GM23338 (cell line): ENCODE data around the gene CYSTM1. TPM values are rescaled to one million over a fixed set of nuclear protein-coding genes. Genes with fewer than 3 reads are reported as not detected.

Experiments
- ATAC-seq: fragments of 200-7000 bp; cut with Tn5 transposase; 3 replicates; pipeline ENCODE4 v1.9.1; 2020
- DNase-seq: peaks from one replicate; pipeline ENCODE4 v3.0.0-alpha.2; 2015; ENCODE audit warnings: low spot score
- H2AFZ ChIP-seq: fragments of 200-600 bp; sonication (generic); 2 replicates; pipeline ENCODE4 v1.8.0; 2016; ENCODE audit warnings: antibody characterized with exemption, mild to moderate bottlenecking, moderate library complexity
- H3F3A ChIP-seq: fragments of 200-600 bp; sonication (generic); replicated peaks from 2 replicates; pipeline ENCODE4 v1.8.0; 2017; ENCODE audit warnings: antibody characterized with exemption, mixed run types, low read depth
- H3K27ac ChIP-seq: fragments of 200-600 bp; sonication (generic); 2 replicates; pipeline ENCODE4 v1.6.1; 2016; ENCODE audit warnings: low read depth
- H3K27me3 ChIP-seq: fragments of 200-600 bp; sonication (generic); 2 replicates; pipeline ENCODE4 v1.8.0; 2016; ENCODE audit warnings: mild to moderate bottlenecking, mixed run types, moderate library complexity; ENCODE audit not compliant: insufficient read depth
- H3K36me3 ChIP-seq: fragments of 200-600 bp; sonication (generic); 2 replicates; pipeline ENCODE4 v1.8.0; 2016; ENCODE audit warnings: mild to moderate bottlenecking; ENCODE audit not compliant: insufficient read depth
- H3K4me1 ChIP-seq: fragments of 200-600 bp; sonication (generic); 2 replicates; pipeline ENCODE4 v1.8.0; 2016; ENCODE audit warnings: mild to moderate bottlenecking, moderate library complexity; ENCODE audit not compliant: insufficient read depth
- H3K4me2 ChIP-seq: fragments of 200-600 bp; sonication (generic); 2 replicates; pipeline ENCODE4 v1.7.1; 2017; ENCODE audit warnings: mixed run types
- H3K4me3 ChIP-seq: fragments of 200-600 bp; sonication (generic); 2 replicates; pipeline ENCODE4 v1.6.1; 2016; ENCODE audit warnings: mixed run types
- H3K79me2 ChIP-seq: fragments of 200-600 bp; sonication (generic); replicated peaks from 2 replicates; pipeline ENCODE4 v1.8.0; 2017; ENCODE audit warnings: mild to moderate bottlenecking; ENCODE audit not compliant: insufficient read depth
- H3K9me2 ChIP-seq: fragments of 200-600 bp; sonication (generic); 2 replicates; pipeline ENCODE4 v1.8.0; 2017; ENCODE audit not compliant: insufficient read depth
- H4K20me1 ChIP-seq: fragments of 200-600 bp; sonication (generic); replicated peaks from 2 replicates; pipeline ENCODE4 v1.8.0; 2017; ENCODE audit warnings: mild to moderate bottlenecking; ENCODE audit not compliant: insufficient read depth
- H3K27ac Mint-ChIP-seq: 2 replicates; pipeline ENCODE4 v1.8.0; 2020; ENCODE audit warnings: inconsistent platforms, mild to moderate bottlenecking, moderate library complexity, mixed read lengths
- H3K27me3 Mint-ChIP-seq: 3 replicates; pipeline ENCODE4 v1.8.0; 2022; ENCODE audit warnings: low read depth, mild to moderate bottlenecking, moderate library complexity, mixed read lengths, inconsistent platforms; ENCODE audit not compliant: insufficient read depth, poor library complexity
- H3K36me3 Mint-ChIP-seq: 3 replicates; pipeline ENCODE4 v1.8.0; 2021; ENCODE audit warnings: low read depth, mild to moderate bottlenecking, inconsistent platforms, moderate library complexity, mixed read lengths
- H3K4me1 Mint-ChIP-seq: 3 replicates; pipeline ENCODE4 v1.8.0; 2020; ENCODE audit warnings: mild to moderate bottlenecking, inconsistent platforms, mixed read lengths
- H3K4me3 Mint-ChIP-seq: 3 replicates; pipeline ENCODE4 v1.8.0; 2021; ENCODE audit warnings: moderate library complexity, mild to moderate bottlenecking, inconsistent platforms, mixed read lengths
- H3K9me3 Mint-ChIP-seq: 3 replicates; pipeline ENCODE4 v1.8.0; 2020; ENCODE audit warnings: moderate library complexity, mild to moderate bottlenecking, inconsistent platforms, mixed read lengths
- CREB1 ChIP-seq: fragments of 250-450 bp; sonication (Bioruptor Pico); IDR thresholded peaks from 2 replicates; pipeline ENCODE4 v1.5.0; 2020; ENCODE audit warnings: low read depth, mild to moderate bottlenecking, moderate library complexity
- EZH2 ChIP-seq: fragments of 200-600 bp; sonication (generic); IDR thresholded peaks from one replicate; pipeline ENCODE4 v1.8.0; 2017; ENCODE audit warnings: antibody characterized with exemption, mild to moderate bottlenecking, low read depth; ENCODE audit not compliant: unreplicated experiment
- EZH2phosphoT487 ChIP-seq: fragments of 200-600 bp; sonication (generic); IDR thresholded peaks from one replicate; pipeline ENCODE4 v1.8.1; 2018; ENCODE audit warnings: antibody characterized with exemption; ENCODE audit not compliant: unreplicated experiment
- JUNB ChIP-seq: IDR thresholded peaks from one replicate; pipeline ENCODE4 v1.6.1; 2016; ENCODE audit warnings: antibody characterized with exemption; ENCODE audit not compliant: unreplicated experiment
- NANOG ChIP-seq: IDR thresholded peaks from 2 replicates; pipeline ENCODE4 v1.6.1; 2016; ENCODE audit warnings: antibody characterized with exemption, borderline replicate concordance
- ZNF114 ChIP-seq: fragments of 250-450 bp; sonication (Bioruptor Pico); IDR thresholded peaks from 2 replicates; pipeline ENCODE4 v1.5.0; 2020; ENCODE audit warnings: mild to moderate bottlenecking, moderate library complexity
- ZNF331 ChIP-seq: fragments of 250-450 bp; sonication (Bioruptor Pico); IDR thresholded peaks from 2 replicates; pipeline ENCODE4 v1.5.0; 2020; ENCODE audit warnings: low read depth, mild to moderate bottlenecking, moderate library complexity
- polyA plus RNA-seq: library from polyadenylated mRNA; unstranded; fragments of >200 nt; fragmentation: Nextera tagmentation; extraction: Ambion mirVana; gene quantifications from 2 replicates; pipeline ENCODE4 v1.2.1, GENCODE V29; 2016
- total RNA-seq: library from RNA; depleted of rRNA; stranded (reverse); fragments of >200 nt; shearing (Covaris generic); gene quantifications from 2 replicates; pipeline ENCODE4 v1.2.3, GENCODE V29; 2014
- TF ChIP-seq, protein P1 (sequence below), 2 experiments: fragments of 200-600 bp in 1 of 2; sonication (generic) in 1 of 2; conservative IDR thresholded peaks; 2 replicates each; pipeline versions ENCODE4 v1.5.1 to v1.6.1; 2016 to 2017; ENCODE audit warnings: antibody characterized with exemption in 2 of 2, low read depth in 2 of 2, mild to moderate bottlenecking in 2 of 2, moderate library complexity in 1 of 2
- TF ChIP-seq, protein P2 (sequence below): fragments of 250-450 bp; sonication (Bioruptor Pico); IDR thresholded peaks from 2 replicates; pipeline ENCODE4 v1.5.0; 2020; ENCODE audit warnings: mild to moderate bottlenecking, moderate library complexity
- TF ChIP-seq, protein P3 (sequence below): IDR thresholded peaks from 2 replicates; pipeline ENCODE4 v1.6.1; 2016; ENCODE audit warnings: antibody characterized with exemption
- TF ChIP-seq, protein P4 (sequence below): IDR thresholded peaks from one replicate; pipeline ENCODE4 v1.6.1; 2018; ENCODE audit warnings: antibody characterized with exemption; ENCODE audit not compliant: unreplicated experiment

CYSTM1 gene
- total and polyA plus RNA-seq, 2 experiments from 2014 or later = 14.4 to 46.0 TPM

DNA sequence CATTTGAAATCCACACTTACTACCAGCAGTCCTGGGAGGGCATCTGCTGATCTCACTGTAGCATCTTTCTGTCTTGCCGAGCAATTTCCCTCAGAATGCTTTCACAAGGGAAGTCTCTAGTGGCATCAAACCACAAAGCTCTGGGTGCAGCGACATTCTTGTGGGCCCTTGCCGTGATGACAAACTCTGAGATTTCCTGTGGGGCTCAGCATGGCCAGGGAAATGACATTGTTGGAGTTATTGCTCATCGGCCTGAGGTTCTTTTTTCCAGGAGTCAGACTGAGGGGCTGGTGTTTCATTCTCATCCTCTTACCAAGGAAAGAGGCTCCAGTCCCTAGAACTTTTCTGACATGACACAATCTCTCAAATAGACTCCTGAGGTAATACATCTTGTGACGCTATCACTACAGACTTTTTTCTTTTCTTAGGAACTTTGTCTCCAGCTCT is 76.6 kb downstream of the CYSTM1 start:
- Histone ChIP-seq H4K20me1 (peaks cover 16% of the 10 kb centered on the region), H2AFZ (no peak overlapping the region), H3K4me2 (no peak overlapping the region), H3K27me3 (no peaks in the 10 kb centered on the region), H3K36me3 (no peaks in the 10 kb centered on the region), H3F3A (no peaks in the 10 kb centered on the region), H3K9me2 (no peaks in the 10 kb centered on the region), H3K4me1 (peaks cover 12% of the 10 kb centered on the region), H3K79me2 (peaks cover 56% of the 10 kb centered on the region), H3K4me3 (no peak overlapping the region), H3K27ac (no peak overlapping the region)
- no peaks in the 10 kb centered on the region for H3K9me3 Mint-ChIP-seq
- no peak overlapping the region for H3K27ac Mint-ChIP-seq
- no peak for ATAC-seq
- peaks cover 6% of the 10 kb centered on the region; the same call in 2 of the 3 replicates for H3K36me3 Mint-ChIP-seq
- H3K27me3 Mint-ChIP-seq = no peaks in the 10 kb centered on the region
- TF ChIP-seq NANOG (no peak), ZNF114 (CRISPR knock-in tag) (no peak), EZH2phosphoT487 (no peak), ZNF331 (CRISPR knock-in tag) (no peak), CREB1 (CRISPR knock-in tag) (no peak), JUNB (no peak), EZH2 (no peak)
- TF ChIP-seq, protein P1, sequence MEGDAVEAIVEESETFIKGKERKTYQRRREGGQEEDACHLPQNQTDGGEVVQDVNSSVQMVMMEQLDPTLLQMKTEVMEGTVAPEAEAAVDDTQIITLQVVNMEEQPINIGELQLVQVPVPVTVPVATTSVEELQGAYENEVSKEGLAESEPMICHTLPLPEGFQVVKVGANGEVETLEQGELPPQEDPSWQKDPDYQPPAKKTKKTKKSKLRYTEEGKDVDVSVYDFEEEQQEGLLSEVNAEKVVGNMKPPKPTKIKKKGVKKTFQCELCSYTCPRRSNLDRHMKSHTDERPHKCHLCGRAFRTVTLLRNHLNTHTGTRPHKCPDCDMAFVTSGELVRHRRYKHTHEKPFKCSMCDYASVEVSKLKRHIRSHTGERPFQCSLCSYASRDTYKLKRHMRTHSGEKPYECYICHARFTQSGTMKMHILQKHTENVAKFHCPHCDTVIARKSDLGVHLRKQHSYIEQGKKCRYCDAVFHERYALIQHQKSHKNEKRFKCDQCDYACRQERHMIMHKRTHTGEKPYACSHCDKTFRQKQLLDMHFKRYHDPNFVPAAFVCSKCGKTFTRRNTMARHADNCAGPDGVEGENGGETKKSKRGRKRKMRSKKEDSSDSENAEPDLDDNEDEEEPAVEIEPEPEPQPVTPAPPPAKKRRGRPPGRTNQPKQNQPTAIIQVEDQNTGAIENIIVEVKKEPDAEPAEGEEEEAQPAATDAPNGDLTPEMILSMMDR (conservative IDR thresholded peaks at IDR 0.05; ENCODE audit: low read depth in 2 of 2) = no peak
- TF ChIP-seq, protein P2, sequence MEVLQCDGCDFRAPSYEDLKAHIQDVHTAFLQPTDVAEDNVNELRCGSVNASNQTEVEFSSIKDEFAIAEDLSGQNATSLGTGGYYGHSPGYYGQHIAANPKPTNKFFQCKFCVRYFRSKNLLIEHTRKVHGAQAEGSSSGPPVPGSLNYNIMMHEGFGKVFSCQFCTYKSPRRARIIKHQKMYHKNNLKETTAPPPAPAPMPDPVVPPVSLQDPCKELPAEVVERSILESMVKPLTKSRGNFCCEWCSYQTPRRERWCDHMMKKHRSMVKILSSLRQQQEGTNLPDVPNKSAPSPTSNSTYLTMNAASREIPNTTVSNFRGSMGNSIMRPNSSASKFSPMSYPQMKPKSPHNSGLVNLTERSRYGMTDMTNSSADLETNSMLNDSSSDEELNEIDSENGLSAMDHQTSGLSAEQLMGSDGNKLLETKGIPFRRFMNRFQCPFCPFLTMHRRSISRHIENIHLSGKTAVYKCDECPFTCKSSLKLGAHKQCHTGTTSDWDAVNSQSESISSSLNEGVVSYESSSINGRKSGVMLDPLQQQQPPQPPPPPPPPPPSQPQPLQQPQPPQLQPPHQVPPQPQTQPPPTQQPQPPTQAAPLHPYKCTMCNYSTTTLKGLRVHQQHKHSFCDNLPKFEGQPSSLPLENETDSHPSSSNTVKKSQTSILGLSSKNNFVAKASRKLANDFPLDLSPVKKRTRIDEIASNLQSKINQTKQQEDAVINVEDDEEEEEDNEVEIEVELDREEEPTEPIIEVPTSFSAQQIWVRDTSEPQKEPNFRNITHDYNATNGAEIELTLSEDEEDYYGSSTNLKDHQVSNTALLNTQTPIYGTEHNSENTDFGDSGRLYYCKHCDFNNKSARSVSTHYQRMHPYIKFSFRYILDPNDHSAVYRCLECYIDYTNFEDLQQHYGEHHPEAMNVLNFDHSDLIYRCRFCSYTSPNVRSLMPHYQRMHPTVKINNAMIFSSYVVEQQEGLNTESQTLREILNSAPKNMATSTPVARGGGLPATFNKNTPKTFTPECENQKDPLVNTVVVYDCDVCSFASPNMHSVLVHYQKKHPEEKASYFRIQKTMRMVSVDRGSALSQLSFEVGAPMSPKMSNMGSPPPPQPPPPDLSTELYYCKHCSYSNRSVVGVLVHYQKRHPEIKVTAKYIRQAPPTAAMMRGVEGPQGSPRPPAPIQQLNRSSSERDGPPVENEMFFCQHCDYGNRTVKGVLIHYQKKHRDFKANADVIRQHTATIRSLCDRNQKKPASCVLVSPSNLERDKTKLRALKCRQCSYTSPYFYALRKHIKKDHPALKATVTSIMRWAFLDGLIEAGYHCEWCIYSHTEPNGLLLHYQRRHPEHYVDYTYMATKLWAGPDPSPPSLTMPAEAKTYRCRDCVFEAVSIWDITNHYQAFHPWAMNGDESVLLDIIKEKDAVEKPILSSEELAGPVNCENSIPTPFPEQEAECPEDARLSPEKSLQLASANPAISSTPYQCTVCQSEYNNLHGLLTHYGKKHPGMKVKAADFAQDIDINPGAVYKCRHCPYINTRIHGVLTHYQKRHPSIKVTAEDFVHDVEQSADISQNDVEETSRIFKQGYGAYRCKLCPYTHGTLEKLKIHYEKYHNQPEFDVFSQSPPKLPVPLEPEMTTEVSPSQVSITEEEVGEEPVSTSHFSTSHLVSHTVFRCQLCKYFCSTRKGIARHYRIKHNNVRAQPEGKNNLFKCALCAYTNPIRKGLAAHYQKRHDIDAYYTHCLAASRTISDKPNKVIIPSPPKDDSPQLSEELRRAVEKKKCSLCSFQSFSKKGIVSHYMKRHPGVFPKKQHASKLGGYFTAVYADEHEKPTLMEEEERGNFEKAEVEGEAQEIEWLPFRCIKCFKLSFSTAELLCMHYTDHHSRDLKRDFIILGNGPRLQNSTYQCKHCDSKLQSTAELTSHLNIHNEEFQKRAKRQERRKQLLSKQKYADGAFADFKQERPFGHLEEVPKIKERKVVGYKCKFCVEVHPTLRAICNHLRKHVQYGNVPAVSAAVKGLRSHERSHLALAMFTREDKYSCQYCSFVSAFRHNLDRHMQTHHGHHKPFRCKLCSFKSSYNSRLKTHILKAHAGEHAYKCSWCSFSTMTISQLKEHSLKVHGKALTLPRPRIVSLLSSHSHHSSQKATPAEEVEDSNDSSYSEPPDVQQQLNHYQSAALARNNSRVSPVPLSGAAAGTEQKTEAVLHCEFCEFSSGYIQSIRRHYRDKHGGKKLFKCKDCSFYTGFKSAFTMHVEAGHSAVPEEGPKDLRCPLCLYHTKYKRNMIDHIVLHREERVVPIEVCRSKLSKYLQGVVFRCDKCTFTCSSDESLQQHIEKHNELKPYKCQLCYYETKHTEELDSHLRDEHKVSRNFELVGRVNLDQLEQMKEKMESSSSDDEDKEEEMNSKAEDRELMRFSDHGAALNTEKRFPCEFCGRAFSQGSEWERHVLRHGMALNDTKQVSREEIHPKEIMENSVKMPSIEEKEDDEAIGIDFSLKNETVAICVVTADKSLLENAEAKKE (CRISPR knock-in tag) = no peak
- TF ChIP-seq, protein P3, sequence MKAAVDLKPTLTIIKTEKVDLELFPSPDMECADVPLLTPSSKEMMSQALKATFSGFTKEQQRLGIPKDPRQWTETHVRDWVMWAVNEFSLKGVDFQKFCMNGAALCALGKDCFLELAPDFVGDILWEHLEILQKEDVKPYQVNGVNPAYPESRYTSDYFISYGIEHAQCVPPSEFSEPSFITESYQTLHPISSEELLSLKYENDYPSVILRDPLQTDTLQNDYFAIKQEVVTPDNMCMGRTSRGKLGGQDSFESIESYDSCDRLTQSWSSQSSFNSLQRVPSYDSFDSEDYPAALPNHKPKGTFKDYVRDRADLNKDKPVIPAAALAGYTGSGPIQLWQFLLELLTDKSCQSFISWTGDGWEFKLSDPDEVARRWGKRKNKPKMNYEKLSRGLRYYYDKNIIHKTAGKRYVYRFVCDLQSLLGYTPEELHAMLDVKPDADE = no peak
- TF ChIP-seq, protein P4, sequence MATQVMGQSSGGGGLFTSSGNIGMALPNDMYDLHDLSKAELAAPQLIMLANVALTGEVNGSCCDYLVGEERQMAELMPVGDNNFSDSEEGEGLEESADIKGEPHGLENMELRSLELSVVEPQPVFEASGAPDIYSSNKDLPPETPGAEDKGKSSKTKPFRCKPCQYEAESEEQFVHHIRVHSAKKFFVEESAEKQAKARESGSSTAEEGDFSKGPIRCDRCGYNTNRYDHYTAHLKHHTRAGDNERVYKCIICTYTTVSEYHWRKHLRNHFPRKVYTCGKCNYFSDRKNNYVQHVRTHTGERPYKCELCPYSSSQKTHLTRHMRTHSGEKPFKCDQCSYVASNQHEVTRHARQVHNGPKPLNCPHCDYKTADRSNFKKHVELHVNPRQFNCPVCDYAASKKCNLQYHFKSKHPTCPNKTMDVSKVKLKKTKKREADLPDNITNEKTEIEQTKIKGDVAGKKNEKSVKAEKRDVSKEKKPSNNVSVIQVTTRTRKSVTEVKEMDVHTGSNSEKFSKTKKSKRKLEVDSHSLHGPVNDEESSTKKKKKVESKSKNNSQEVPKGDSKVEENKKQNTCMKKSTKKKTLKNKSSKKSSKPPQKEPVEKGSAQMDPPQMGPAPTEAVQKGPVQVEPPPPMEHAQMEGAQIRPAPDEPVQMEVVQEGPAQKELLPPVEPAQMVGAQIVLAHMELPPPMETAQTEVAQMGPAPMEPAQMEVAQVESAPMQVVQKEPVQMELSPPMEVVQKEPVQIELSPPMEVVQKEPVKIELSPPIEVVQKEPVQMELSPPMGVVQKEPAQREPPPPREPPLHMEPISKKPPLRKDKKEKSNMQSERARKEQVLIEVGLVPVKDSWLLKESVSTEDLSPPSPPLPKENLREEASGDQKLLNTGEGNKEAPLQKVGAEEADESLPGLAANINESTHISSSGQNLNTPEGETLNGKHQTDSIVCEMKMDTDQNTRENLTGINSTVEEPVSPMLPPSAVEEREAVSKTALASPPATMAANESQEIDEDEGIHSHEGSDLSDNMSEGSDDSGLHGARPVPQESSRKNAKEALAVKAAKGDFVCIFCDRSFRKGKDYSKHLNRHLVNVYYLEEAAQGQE = no peak
- peaks cover 17% of the 10 kb centered on the region for H3K4me1 Mint-ChIP-seq
- no peak for DNase-seq
- no peak overlapping the region for H3K4me3 Mint-ChIP-seq
